Measurements from ENCODE around the gene TBC1D23. TPM values are rescaled to one million over a fixed set of nuclear protein-coding genes. Genes with fewer than 3 reads are reported as not detected.

Gene TBC1D23
- polyA plus RNA-seq, 1 donor (not counting 4 experiments of a cell fraction or from before 2014, with no cell fraction given): 42.4 TPM

DNA sequence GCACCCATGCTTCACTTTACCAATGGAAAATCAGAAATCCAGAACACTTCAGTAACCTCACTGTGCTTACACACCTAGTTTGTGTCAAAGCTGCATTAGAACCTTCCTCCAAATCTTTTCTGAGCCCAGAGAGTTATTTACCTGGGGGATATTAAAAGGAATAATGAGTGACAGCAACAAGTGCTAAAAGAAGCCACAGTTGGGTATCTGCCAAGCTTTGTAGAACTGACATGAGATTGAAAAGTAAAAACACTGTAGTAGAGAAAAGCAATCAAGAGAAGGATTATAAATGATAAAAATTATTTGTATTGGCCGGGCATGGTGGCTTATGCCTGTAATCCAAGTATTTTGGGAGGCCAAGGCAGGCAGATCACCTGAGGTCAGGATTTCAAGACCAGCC, 8.8 kb upstream of the TBC1D23 start:
- DNase-seq (ENCODE audit: low read depth, low spot score) (no peak), FAIRE-seq (no peak)
- H3K36me3 ChIP-seq (ENCODE audit: control insufficient read depth in 2 of 2, extremely low read depth in 1 of 2, insufficient read depth in 2 of 2, low read length in 2 of 2): no peaks in the 10 kb centered on the region
- dilution Hi-C loops (cut with MboI; ENCODE audit: extremely low pct_ligation_motif_present, low sequenced_read_pairs): no loop called here
- H3K9me1 ChIP-seq (ENCODE audit: control insufficient read depth, extremely low read depth, insufficient read depth, low read length): no peaks in the 10 kb centered on the region
- no peaks in the 10 kb centered on the region for H3K9me3 ChIP-seq (ENCODE audit: control insufficient read depth, low read depth, low read length)
- H3K4me2 ChIP-seq (ENCODE audit: control insufficient read depth, extremely low read depth, insufficient read depth, low read depth, low read length): no peak overlapping the region
- H3K4me3 ChIP-seq (ENCODE audit: control insufficient read depth in 2 of 3, extremely low read depth in 1 of 3, insufficient read depth in 2 of 3, low read depth in 1 of 3, low read length in 3 of 3): no peak overlapping the region
- no peaks in the 10 kb centered on the region for H3K27me3 ChIP-seq (ENCODE audit: control insufficient read depth, extremely low read depth, insufficient read depth, low read length)
- no peaks in the 10 kb centered on the region for H3K79me2 ChIP-seq (ENCODE audit: control insufficient read depth, insufficient read depth, low read length)
- H4K20me1 ChIP-seq (ENCODE audit: control insufficient read depth, extremely low read depth, insufficient read depth, low read length): no peaks in the 10 kb centered on the region
- H3K9ac ChIP-seq (ENCODE audit: control insufficient read depth, extremely low read depth, insufficient read depth, low read length): no peak overlapping the region
- no peaks in the 10 kb centered on the region for H3K4me1 ChIP-seq (ENCODE audit: control insufficient read depth, extremely low read depth, insufficient read depth, low read length)
- no peak overlapping the region for H3K27ac ChIP-seq (ENCODE audit: control insufficient read depth, insufficient read depth, low read length)
- TF ChIP-seq, protein P1, sequence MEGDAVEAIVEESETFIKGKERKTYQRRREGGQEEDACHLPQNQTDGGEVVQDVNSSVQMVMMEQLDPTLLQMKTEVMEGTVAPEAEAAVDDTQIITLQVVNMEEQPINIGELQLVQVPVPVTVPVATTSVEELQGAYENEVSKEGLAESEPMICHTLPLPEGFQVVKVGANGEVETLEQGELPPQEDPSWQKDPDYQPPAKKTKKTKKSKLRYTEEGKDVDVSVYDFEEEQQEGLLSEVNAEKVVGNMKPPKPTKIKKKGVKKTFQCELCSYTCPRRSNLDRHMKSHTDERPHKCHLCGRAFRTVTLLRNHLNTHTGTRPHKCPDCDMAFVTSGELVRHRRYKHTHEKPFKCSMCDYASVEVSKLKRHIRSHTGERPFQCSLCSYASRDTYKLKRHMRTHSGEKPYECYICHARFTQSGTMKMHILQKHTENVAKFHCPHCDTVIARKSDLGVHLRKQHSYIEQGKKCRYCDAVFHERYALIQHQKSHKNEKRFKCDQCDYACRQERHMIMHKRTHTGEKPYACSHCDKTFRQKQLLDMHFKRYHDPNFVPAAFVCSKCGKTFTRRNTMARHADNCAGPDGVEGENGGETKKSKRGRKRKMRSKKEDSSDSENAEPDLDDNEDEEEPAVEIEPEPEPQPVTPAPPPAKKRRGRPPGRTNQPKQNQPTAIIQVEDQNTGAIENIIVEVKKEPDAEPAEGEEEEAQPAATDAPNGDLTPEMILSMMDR (optimal IDR thresholded peaks at IDR 0.05 in 1 of 3, IDR thresholded peaks at IDR 0.05 in 1 of 3, conservative IDR thresholded peaks at IDR 0.05 in 1 of 3; ENCODE audit: extremely low read depth in 1 of 3, insufficient read depth in 2 of 3, low read length in 3 of 3): no peak
- TF ChIP-seq EZH2 (IDR thresholded peaks at IDR 0.05; ENCODE audit: low read length): no peak
- no peak overlapping the region for H2AFZ ChIP-seq (ENCODE audit: control insufficient read depth, low read length)

DNA sequence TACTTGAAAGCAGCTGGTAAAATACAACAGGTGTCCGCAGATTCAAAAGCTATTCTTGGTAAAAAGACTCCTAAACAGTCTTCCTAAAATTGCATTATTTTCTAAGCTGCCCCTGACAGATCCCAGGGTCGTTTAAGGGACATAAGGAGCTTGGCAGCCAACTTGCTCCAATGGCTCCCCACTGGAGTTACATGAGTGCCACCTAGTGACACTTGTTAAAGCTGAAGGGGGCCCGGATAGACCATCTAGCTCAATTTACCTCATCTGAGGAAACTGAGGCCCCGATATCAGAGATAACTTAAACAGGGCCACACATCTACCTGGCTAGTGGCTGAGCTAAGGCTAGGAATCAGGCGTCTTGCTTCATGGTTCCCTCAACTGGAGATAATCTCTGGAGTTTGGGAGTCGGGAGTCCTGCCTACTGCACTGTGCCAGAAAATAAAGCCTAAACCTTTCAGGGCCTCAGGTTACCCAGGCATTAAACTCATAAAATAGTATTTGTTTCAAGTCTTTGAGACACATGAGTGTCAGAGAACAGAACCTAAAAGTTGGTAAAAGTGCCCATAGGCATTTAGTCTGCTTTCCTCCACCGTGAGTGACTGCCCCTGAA, 6.5 kb upstream of the TBC1D23 start:
- no peak for FAIRE-seq
- dilution Hi-C loops (cut with MboI; ENCODE audit: extremely low pct_ligation_motif_present, low sequenced_read_pairs): no loop called here
- H3K27me3 ChIP-seq (ENCODE audit: control insufficient read depth, extremely low read depth, insufficient read depth, low read length): no peaks in the 10 kb centered on the region
- H4K20me1 ChIP-seq (ENCODE audit: control insufficient read depth, extremely low read depth, insufficient read depth, low read length): no peaks in the 10 kb centered on the region
- no peak overlapping the region for H2AFZ ChIP-seq (ENCODE audit: control insufficient read depth, low read length)
- no peak for DNase-seq (ENCODE audit: low read depth, low spot score)
- H3K9ac ChIP-seq (ENCODE audit: control insufficient read depth, extremely low read depth, insufficient read depth, low read length): no peak overlapping the region
- no peak overlapping the region for H3K4me3 ChIP-seq (ENCODE audit: control insufficient read depth in 2 of 3, extremely low read depth in 1 of 3, insufficient read depth in 2 of 3, low read depth in 1 of 3, low read length in 3 of 3)
- H3K79me2 ChIP-seq (ENCODE audit: control insufficient read depth, insufficient read depth, low read length): no peaks in the 10 kb centered on the region
- H3K27ac ChIP-seq (ENCODE audit: control insufficient read depth, insufficient read depth, low read length): no peak overlapping the region
- TF ChIP-seq, protein P1 (optimal IDR thresholded peaks at IDR 0.05 in 1 of 3, IDR thresholded peaks at IDR 0.05 in 1 of 3, conservative IDR thresholded peaks at IDR 0.05 in 1 of 3; ENCODE audit: extremely low read depth in 1 of 3, insufficient read depth in 2 of 3, low read length in 3 of 3): peak; percentile 72 to 82 (median 76)
- TF ChIP-seq EZH2 (IDR thresholded peaks at IDR 0.05; ENCODE audit: low read length): no peak
- no peak overlapping the region for H3K4me2 ChIP-seq (ENCODE audit: control insufficient read depth, extremely low read depth, insufficient read depth, low read depth, low read length)
- no peaks in the 10 kb centered on the region for H3K9me3 ChIP-seq (ENCODE audit: control insufficient read depth, low read depth, low read length)
- no peaks in the 10 kb centered on the region for H3K36me3 ChIP-seq (ENCODE audit: control insufficient read depth in 2 of 2, extremely low read depth in 1 of 2, insufficient read depth in 2 of 2, low read length in 2 of 2)
- no peaks in the 10 kb centered on the region for H3K4me1 ChIP-seq (ENCODE audit: control insufficient read depth, extremely low read depth, insufficient read depth, low read length)
- no peaks in the 10 kb centered on the region for H3K9me1 ChIP-seq (ENCODE audit: control insufficient read depth, extremely low read depth, insufficient read depth, low read length)

Data from keratinocyte (primary cell).